Measurements from ENCODE around the gene CAPNS1.

Gene CAPNS1

DNA sequence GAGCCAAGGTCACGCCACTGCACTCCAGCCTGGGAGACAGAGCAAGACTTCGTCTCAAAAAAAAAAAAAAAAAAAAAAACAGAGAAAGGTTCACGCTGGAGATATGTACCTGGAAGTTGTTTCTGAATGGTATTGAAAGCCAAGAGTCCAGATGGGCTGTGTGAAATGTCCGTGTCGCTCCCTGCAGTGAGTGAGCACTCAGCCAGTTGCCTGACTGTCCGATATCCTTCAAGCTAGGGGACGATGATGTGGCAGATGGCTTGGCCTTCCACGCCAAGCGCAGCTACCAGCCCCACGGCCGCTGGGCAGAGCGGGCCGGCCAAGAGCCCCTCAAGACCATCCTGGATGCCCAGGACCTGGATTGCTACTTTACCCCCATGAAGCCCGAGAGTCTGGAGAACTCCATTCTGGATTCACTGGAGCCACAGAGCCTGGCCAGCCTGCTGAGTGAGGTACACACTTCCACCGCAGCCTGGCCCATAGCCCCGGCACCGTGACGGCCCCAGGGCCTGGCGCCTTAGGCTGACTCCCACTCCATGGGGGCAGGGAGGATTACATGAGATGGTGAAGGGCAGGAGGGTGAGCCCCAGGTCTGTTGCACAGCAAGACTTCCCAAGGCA, 40.6 kb upstream of the CAPNS1 start:
- no peak for DNase-seq (ENCODE audit: low spot score)
- no peak overlapping the region for H3K4me3 ChIP-seq
- no peak overlapping the region for H3K27ac ChIP-seq
- TF ChIP-seq, protein P1, sequence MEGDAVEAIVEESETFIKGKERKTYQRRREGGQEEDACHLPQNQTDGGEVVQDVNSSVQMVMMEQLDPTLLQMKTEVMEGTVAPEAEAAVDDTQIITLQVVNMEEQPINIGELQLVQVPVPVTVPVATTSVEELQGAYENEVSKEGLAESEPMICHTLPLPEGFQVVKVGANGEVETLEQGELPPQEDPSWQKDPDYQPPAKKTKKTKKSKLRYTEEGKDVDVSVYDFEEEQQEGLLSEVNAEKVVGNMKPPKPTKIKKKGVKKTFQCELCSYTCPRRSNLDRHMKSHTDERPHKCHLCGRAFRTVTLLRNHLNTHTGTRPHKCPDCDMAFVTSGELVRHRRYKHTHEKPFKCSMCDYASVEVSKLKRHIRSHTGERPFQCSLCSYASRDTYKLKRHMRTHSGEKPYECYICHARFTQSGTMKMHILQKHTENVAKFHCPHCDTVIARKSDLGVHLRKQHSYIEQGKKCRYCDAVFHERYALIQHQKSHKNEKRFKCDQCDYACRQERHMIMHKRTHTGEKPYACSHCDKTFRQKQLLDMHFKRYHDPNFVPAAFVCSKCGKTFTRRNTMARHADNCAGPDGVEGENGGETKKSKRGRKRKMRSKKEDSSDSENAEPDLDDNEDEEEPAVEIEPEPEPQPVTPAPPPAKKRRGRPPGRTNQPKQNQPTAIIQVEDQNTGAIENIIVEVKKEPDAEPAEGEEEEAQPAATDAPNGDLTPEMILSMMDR (IDR thresholded peaks at IDR 0.05) = no peak

DNA sequence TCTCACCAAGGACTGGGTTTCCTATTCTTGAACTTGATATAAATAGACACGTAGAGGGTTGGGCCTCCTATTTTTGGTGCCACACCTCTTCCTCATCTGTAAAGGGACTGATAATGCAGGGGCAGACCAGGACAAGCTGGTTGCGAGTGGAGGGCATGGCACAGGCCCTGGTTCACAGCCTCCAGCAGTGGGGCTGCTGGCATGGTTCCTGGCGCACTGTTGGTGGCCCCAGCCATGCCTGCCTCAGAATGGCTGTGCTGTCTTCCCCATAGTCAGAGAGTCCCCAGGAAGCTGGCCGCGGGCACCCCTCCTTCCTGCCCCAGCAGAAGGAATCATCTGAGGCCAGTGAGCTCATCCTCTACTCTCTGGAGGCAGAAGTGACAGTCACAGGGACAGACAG, 39.4 kb upstream of the CAPNS1 start:
- no peak overlapping the region for H3K27ac ChIP-seq
- H3K4me3 ChIP-seq = no peak overlapping the region
- TF ChIP-seq, protein P1 (IDR thresholded peaks at IDR 0.05) = no peak
- no peak for DNase-seq (ENCODE audit: low spot score)

DNA sequence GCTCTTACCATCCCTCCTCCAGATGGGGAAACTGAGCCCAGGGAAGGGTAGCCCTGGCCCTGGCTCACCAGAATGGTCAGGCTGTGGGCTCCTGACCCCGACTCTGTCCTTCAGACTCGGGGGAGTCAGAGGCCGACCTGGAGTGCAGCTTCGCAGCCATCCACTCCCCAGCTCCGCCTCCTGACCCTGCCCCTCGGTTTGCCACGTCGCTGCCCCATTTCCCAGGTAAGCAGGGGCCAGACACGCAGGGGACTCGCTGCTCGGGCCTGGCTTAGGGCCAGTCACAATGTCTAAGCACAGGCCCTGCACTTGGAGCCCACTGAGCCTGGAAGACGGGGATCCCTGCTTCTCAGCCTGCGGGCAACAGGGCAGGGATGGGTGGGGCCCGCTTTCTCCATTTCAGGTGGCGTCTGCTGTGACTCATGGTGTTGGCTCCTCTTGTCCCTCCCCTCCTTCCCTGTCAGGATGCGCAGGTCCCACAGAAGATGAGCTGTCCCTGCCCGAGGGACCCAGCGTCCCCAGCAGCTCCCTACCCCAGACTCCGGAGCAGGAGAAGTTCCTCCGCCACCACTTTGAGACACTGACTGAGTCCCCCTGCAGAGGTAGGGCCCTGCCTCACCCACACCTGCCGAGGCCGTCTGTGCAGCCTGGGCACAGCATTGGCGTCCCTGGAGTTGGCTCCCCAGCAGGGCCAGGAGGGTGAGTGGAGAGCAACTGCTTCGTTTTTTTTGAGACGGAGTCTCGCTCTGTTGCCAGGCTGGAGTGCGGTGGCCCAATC, 38.1 kb upstream of the CAPNS1 start:
- H3K27ac ChIP-seq = no peak overlapping the region
- no peak overlapping the region for H3K4me3 ChIP-seq
- no peak for DNase-seq (ENCODE audit: low spot score)
- TF ChIP-seq, protein P1 (IDR thresholded peaks at IDR 0.05) = no peak

- Histone ChIP-seq H3K4me3 (no peak overlapping the region), H3K27ac (no peak overlapping the region)
- no peak for DNase-seq (ENCODE audit: low spot score)
- TF ChIP-seq, protein P1 (IDR thresholded peaks at IDR 0.05) = no peak
Measured at GRCh38 chr19:36103040-36103626, 36.7 kb upstream of the CAPNS1 start.

DNA sequence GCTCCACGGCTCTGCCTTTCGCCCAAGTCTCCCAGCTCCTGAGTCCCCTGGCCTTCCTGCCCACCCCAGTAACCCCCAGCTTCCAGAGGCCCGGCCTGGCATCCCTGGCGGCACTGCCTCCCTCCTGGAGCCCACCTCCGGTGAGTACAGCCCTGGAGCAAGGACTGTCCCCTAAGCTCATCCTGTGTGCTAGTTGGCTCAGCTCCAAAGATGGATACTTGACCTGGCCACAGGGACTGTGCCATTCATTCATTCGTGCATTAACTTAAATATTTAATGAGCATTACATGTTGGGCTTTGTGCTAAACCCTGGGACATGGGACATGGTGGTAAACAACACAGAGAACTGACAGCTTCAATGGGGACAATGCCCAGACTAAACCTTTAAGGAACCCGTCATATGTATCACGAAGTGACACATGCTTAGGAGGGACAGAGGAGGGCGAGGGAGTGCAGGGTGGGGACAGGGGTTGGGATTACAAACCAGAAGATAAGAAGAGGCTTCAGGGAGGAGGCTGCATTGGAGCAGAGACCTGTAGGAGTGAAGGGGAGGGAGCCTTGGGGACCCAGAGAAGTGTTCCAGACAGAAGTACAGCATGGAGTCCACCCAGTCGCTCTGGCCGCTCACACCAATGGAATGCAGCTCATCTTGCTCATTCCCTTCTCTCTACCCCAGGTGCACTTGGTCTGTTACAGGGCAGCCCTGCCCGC, 35.9 kb upstream of the CAPNS1 start:
- TF ChIP-seq, protein P1 (IDR thresholded peaks at IDR 0.05) = no peak
- H3K4me3 ChIP-seq = no peak overlapping the region
- DNase-seq (ENCODE audit: low spot score) = no peak
- no peak overlapping the region for H3K27ac ChIP-seq

DNA sequence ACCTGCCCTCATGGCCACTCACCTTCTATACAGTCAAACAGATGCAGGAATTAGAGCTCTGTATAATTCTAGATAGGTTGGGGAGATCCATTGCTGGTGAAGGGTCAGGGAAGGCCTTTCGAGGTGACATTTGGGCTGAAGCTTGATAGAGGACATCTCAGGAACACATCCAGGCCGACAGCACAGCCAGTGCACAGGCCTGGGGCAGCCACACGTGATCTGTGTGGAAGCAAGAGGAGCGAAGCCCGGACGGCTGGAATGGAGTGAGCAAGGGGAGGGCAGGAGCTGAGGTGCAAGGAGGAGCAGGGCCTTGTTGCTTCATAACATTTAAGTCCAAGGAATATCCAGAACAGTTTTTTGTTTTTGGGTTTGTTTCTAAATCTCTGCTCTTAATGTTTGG, 33.4 kb upstream of the CAPNS1 start:
- Histone ChIP-seq H3K27ac (no peak overlapping the region), H3K4me3 (no peak overlapping the region)
- DNase-seq (ENCODE audit: low spot score) = no peak
- TF ChIP-seq, protein P1 (IDR thresholded peaks at IDR 0.05) = no peak

All from coronary artery (tissue), 2 donors.